GM06990 (cell line): ENCODE measurements around the gene NUP153.

Experiments
- DNase-seq: peaks from one replicate; pipeline ENCODE4 v3.0.0-alpha.2; 2011; ENCODE audit not compliant: insufficient read length; ENCODE audit errors: extremely low read depth
- H3K27me3 ChIP-seq: replicated peaks from 2 replicates; pipeline ENCODE4 v1.6.0; 2011; ENCODE audit warnings: low read length; ENCODE audit not compliant: control insufficient read depth, insufficient read depth
- H3K36me3 ChIP-seq: 2 replicates; pipeline ENCODE4 v1.5.1; 2011; ENCODE audit warnings: low read length; ENCODE audit not compliant: control insufficient read depth, insufficient read depth
- H3K4me3 ChIP-seq: replicated peaks from 2 replicates; pipeline ENCODE4 v1.5.1; 2011; ENCODE audit warnings: low read depth, mild to moderate bottlenecking, control low read depth, low read length
- CTCF ChIP-seq: IDR thresholded peaks from 2 replicates; pipeline ENCODE4 v1.5.1; 2011; ENCODE audit warnings: low read length, control low read depth, mild to moderate bottlenecking, inconsistent platforms; ENCODE audit not compliant: insufficient read depth, poor library complexity, severe bottlenecking

NUP153 gene

GRCh38 chr6:17648745-17649144 is 58.0 kb downstream of the NUP153 start:
- no peak for TF ChIP-seq CTCF
- Histone ChIP-seq H3K36me3 (peaks cover 11% of the 10 kb centered on the region), H3K4me3 (no peak overlapping the region), H3K27me3 (no peaks in the 10 kb centered on the region)
- DNase-seq = no peak

GRCh38 chr6:17640477-17640917 is 66.2 kb downstream of the NUP153 start:
- H3K4me3 ChIP-seq = no peak overlapping the region
- no peaks in the 10 kb centered on the region for H3K27me3 ChIP-seq
- DNase-seq = no peak
- H3K36me3 ChIP-seq = peaks cover 14% of the 10 kb centered on the region
- no peak for TF ChIP-seq CTCF

- Histone ChIP-seq H3K27me3 (no peaks in the 10 kb centered on the region), H3K36me3 (peaks cover 17% of the 10 kb centered on the region), H3K4me3 (no peak overlapping the region)
- DNase-seq = no peak
- no peak for TF ChIP-seq CTCF
Observed at GRCh38 chr6:17638212-17638715, 68.5 kb downstream of the NUP153 start.

GRCh38 chr6:17635568-17635967 is 71.2 kb downstream of the NUP153 start:
- TF ChIP-seq CTCF = no peak
- Histone ChIP-seq H3K36me3 (peaks cover 14% of the 10 kb centered on the region), H3K27me3 (no peaks in the 10 kb centered on the region), H3K4me3 (no peak overlapping the region)
- no peak for DNase-seq

- no peak for TF ChIP-seq CTCF
- no peak for DNase-seq
- H3K27me3 ChIP-seq = no peaks in the 10 kb centered on the region
- H3K36me3 ChIP-seq = peaks cover 13% of the 10 kb centered on the region
- no peak overlapping the region for H3K4me3 ChIP-seq
Observed at GRCh38 chr6:17633465-17634188, 73.1 kb downstream of the NUP153 start.
